GM23248 (cell line): ENCODE data around the gene ADAMTSL4.

Experiments
- EZH2 ChIP-seq: fragments of 200-600 bp; sonication (generic); IDR thresholded peaks from 2 replicates; pipeline ENCODE4 v1.6.1; 2018; ENCODE audit warnings: antibody characterized with exemption, mild to moderate bottlenecking; ENCODE audit not compliant: insufficient read depth, poor library complexity, severe bottlenecking
- EZH2phosphoT487 ChIP-seq: fragments of 200-600 bp; sonication (generic); IDR thresholded peaks from 2 replicates; pipeline ENCODE4 v1.6.1; 2018; ENCODE audit warnings: antibody characterized with exemption, moderate library complexity, mild to moderate bottlenecking, low read depth; ENCODE audit not compliant: insufficient read depth

DNA sequence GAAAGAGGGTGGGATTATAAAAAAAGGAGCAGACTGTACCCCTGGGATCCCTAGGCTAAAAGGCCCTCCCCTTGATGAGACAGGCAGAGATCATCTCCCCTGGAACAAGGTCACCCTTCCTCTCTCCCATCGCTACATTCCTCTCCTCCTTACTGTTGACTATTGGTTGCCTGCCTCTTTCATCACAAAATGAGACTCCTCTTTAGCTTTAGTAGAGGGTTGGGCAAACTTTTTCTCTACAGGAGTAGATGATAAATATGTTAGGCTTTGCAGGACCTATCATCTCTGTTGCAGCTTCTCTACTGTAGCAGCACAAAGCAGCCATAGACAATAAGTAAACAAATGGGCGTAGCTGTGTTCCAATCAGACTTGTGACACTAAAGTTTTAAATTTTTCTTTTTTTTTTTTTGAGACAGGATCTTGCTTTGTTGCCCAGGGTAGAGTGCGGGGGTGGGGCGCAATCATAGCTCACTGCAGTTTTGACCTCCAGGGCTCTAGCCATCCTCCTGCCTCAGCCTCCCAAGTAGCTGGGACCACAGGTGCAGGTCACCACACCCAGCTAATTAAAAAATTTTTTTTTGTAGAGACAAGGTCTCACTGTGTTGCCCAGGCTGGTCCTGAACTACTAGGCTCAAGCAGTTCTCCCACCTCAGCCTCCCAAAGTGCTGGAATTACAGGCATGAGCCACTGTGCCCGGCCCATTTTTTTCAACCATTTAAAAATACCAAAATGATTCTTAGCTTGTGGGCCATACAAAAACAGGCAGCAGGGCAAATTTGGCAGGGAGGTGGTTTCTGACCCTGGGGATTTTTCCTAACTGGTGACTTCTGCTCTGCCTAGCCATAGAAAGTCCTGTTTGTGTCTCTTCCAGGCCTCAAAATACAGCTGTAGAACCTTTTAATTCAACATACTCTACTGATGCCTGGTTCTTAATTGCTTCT, 15.1 kb downstream of the ADAMTSL4 start:
- TF ChIP-seq EZH2: no peak
- TF ChIP-seq EZH2phosphoT487: no peak
